ENCODE results near the gene DHX35.

Gene DHX35

GRCh38 chr20:39069976-39070375 lies 107.8 kb downstream of the DHX35 start:
- no peak for DNase-seq

GRCh38 chr20:39070484-39071231 lies 108.5 kb downstream of the DHX35 start:
- DNase-seq: no peak

- no peak for DNase-seq
Measured at GRCh38 chr20:39072132-39072531, 110.0 kb downstream of the DHX35 start.

GRCh38 chr20:39072653-39073052 lies 110.5 kb downstream of the DHX35 start:
- no peak for DNase-seq

- DNase-seq: no peak
Measured at GRCh38 chr20:39075731-39076130, 113.6 kb downstream of the DHX35 start.

- DNase-seq: no peak
Measured at GRCh38 chr20:39076958-39077357, 114.8 kb downstream of the DHX35 start.

GRCh38 chr20:39080326-39080725 lies 118.2 kb downstream of the DHX35 start:
- no peak for DNase-seq

GRCh38 chr20:39081255-39081654 lies 119.1 kb downstream of the DHX35 start:
- DNase-seq: no peak

- no peak for DNase-seq
Measured at GRCh38 chr20:39082622-39083398, 120.7 kb downstream of the DHX35 start.

GRCh38 chr20:39083761-39084160 lies 121.6 kb downstream of the DHX35 start:
- DNase-seq: no peak

- DNase-seq: no peak
Measured at GRCh38 chr20:39089029-39089428, 126.9 kb downstream of the DHX35 start.

Data from NCI-H510A (cell line).